T follicular helper cell (primary cell): ENCODE data around the gene OR8K5.
"Not testable (repeated sequence)": the region's sequence is repeated elsewhere in the genome, so short reads cannot be mapped to it uniquely, and the experiment has no call there.

ENCODE experiments used
- DNase-seq: peaks from one replicate; pipeline ENCODE4 v3.0.0-alpha.2; 2020; ENCODE audit warnings: low read depth
- total RNA-seq, 2 experiments: gene quantifications; one replicate each; lab custom pipeline; 2026; lab: John Stamatoyannopoulos, UW

OR8K5 gene, protein sequence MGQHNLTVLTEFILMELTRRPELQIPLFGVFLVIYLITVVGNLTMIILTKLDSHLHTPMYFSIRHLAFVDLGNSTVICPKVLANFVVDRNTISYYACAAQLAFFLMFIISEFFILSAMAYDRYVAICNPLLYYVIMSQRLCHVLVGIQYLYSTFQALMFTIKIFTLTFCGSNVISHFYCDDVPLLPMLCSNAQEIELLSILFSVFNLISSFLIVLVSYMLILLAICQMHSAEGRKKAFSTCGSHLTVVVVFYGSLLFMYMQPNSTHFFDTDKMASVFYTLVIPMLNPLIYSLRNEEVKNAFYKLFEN
- total RNA-seq = 0 reads per million in 2 experiments

- DNase-seq = no peak
These were observed at the start of gene OR8K5 for GRCh38 chr11:56160217-56160616. Gene OR8K5 (minus strand): TSS chr11:56160317. CDS start chr11:56160317, 0 bp downstream.

DNA sequence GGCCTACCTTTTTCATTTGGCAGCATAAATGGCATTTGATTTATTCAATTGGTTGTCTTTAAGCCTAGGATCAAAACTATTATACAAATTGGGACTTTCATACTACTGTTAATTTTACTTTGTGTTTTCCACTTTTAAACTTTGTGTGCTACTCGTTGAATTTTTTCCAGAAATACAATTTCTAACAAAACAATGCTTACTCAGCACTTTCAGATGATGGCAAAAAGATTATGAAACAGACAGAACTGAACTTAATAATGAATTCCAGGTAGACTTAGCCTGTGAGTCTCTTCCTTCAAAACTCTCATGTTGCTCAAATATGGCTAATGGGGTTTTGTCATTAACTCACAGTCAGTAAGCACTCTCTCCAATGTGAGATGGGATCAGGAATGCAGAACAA lies 47.7 kb upstream of the OR8K5 start:
- DNase-seq = no peak

- DNase-seq = no peak
These were observed 37.2 kb upstream of the OR8K5 start for GRCh38 chr11:56197367-56197766.

DNA sequence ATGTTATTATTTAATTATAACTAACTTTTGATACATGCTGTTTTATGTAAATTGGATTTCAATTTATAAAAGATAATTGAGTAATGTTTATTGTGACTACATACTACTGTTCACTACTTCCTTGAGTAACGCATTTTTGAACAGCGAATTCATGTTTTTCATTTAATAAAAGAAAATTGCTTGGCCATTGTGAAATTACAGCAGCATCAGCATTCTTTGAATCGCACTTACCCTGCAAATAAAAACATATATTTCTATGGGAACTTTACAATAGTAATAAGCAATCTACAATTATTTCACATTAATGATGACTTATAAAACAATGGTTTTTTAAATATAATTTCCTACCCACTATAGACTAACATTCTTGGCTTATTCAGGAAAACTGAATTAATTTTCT lies 36.6 kb upstream of the OR8K5 start:
- no peak for DNase-seq

DNA sequence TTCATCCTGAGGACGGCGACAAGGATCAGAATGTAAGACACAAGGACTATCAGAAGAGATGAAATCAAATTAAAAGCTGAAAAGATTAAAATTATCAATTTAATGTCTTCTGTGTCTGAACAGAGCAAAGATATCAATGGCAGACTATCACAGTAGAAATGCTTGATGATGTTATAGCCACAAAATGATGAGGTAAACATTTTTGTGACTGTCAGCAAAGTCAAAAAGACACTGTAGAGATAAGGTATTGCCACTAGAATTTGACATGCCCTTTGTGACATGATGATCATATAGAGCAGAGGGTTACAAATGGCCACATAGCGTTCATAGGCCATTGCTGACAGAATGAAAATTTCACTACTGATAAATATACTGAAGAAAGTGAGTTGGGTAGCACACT lies 28.5 kb upstream of the OR8K5 start:
- no peak for DNase-seq

- no peak for DNase-seq
These were observed 23.3 kb upstream of the OR8K5 start for GRCh38 chr11:56183459-56183858.

- no peak for DNase-seq
These were observed 16.2 kb upstream of the OR8K5 start, which contains the start of gene OR5J2 for GRCh38 chr11:56176318-56176717. Gene OR5J2 (plus strand): TSS chr11:56176618. CDS start chr11:56176618, 0 bp downstream.

- DNase-seq = no peak
These were observed 12.2 kb upstream of the OR8K5 start for GRCh38 chr11:56172256-56172830.

DNA sequence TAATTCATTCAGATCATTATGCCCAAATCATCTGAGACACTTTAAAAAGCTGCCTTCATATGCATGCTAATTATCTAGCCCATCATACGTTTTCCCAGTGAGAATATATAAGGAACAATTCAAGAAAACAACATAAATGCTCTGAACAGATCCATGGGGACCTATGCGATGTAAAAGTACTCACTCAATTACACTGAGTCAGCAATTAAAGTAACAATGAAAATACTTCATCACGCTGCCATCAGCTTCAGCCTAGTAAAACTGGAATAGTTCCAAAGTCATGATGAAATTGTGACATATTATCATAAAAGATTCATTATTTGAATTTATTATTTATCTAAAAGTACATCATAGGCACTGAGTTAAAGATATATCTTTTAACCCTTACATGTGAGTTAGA lies 3.7 kb upstream of the OR8K5 start:
- DNase-seq = no peak

DNA sequence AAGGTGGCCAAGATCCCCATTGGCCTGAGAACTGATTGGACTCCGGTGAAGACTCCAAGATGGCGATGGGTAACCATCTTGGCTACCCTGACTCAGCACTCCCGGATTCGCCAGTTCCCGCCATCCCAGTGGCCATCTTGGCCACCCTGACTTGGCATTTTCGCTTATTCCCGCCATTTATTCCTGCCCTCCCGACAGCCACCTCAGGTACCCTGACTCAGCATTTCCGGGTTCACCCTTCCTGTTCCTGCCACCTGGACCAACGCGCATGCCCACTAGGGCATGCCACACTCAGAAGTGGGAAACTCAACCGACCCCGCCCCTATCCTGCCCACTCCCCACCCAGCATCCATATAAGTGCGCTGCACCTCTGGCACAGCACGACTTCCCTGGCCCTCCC lies 7.8 kb downstream of the OR8K5 start:
- no peak for DNase-seq

- DNase-seq = no peak
These were observed 8.7 kb downstream of the OR8K5 start for GRCh38 chr11:56151376-56151775.

GRCh38 chr11:56143681-56144080 lies 16.4 kb downstream of the OR8K5 start:
- DNase-seq = not testable (repeated sequence)

GRCh38 chr11:56140151-56140661 lies 19.9 kb downstream of the OR8K5 start, which contains the start of gene OR8J3:
Gene OR8J3 (minus strand): TSS chr11:56140201. CDS start chr11:56137718, 2,483 bp downstream.
- no peak for DNase-seq

- no peak for DNase-seq
These were observed 38.0 kb downstream of the OR8K5 start, which contains the start of gene OR8H3 for GRCh38 chr11:56122073-56122472. Gene OR8H3 (plus strand): TSS chr11:56122373. CDS start chr11:56122373, 0 bp downstream.
